ENCODE measurements around the gene CTBP2.

CTBP2 gene

DNA sequence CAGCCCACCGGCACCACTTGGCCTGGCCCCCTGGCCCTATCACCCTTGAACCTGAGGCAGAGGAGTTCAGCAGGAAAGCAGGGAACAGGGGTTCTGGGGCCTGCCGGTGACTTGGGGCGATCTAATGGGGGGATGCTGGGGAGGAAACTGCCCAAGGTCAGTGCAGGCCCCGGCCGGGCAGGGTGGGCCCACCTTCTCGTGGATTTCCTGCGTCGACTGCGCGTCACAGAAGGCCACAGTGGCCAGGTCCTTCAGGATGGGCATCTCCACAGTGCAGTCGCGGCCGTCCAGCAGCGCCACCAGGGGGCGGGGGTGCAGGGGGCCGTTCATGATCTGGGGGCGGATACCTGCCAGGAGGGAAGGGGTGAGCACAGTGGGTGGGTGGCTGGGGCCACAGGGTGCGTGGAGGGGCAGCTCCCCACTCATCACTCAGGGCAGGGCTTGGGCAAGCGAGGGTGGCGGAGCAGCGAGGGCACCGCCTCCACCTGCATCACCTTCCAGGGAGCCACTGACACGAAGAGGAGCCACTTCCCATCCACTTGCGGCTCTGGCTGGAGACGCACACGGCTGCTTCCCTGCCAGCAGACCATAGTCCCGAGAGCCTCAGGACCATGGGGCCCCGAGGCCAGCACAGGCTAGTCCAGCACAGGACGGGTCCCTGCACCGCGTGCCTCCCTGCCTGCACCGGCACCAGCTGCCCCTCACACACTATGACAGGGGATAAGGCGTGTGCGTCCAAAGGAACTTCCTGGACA, 157.0 kb downstream of the CTBP2 start:
- no peak for DNase-seq

DNA sequence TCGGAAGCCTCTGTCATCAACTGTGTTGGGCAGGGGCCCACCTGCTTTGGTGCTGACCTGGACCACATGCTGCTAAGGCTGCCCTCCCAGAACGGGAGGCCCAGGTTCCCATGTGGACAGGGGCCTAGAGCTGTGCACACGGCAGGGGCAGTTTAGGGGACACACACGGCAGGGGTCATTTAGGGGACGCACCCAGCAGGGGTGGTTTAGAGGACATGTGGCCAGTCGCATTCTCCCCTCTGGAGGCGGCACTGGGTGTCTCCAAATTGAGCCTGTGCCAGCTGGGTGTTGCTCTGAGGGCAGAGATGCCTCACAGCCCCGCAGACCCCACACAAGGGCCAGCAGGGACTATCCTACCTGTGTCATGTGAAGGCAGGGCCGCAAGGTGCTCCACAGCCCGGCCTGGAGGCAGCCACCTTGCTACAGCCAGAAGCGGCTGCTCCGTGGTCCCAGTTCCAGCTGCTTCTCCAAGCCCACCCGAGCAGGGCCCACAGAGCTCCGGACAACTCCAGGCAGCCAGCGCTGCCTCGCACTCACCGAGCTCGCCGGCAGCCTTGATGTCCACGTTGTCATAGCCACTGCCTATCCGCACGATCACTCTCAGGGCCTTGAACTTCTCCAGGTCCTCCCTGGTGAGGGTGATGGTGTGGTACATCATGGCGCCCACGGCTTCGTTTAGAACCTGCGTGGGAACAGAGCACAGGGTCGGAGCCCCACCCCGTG, 157.8 kb downstream of the CTBP2 start:
- DNase-seq, result no peak

DNA sequence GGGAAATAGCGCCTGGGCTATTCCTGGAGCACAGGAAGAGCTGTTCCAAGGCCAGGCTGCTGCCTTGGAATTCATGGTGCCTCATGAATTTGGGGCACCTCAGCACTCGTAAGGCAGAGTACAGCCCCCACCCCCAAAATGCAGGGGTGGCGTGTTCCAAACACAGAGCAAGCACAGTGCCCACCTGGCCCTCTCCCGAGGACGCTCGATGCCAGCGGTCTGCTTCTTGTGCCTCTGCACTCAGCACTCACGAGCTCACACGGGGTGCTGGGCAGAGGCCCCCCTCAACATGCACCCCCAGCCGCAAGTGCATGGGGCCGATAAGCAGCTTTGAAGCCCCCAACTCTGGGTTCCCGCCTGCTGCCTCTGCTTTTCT, 158.3 kb downstream of the CTBP2 start:
- no peak for DNase-seq

DNA sequence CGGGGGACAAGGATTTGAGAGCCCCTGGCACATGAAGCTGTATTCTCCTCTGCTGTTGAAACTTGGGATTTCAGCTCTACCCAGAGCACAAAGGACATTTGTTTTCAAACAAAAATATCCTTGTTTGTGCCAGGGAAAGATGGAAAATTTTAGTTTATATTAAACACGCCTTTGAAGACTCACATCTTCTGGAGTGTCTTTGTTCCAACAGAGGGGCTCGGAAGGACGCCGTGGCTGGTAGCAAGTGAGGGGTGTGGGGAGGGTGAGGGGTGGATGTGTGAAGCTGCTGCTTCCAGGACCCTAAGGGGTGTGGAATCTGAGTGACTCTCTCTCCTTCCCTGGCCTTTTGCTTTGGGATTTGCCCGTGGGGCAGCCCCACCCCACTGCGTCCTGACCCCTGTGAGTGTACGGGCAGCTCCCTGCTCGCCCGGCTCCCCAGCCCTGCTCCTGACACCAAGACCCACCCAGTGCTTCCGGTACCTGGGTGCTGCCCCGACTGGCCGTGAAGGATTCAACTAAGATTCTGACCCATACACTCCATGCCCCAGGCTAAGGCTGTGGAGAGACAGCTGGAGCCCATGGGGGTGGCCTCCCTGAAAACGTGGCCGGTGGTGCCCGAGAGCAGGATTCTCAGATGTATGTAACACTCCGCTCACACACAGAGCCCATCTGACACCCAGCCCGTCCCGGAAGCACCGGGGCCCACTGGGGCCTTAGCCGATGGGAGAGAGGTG, 158.9 kb downstream of the CTBP2 start:
- DNase-seq, result no peak

DNA sequence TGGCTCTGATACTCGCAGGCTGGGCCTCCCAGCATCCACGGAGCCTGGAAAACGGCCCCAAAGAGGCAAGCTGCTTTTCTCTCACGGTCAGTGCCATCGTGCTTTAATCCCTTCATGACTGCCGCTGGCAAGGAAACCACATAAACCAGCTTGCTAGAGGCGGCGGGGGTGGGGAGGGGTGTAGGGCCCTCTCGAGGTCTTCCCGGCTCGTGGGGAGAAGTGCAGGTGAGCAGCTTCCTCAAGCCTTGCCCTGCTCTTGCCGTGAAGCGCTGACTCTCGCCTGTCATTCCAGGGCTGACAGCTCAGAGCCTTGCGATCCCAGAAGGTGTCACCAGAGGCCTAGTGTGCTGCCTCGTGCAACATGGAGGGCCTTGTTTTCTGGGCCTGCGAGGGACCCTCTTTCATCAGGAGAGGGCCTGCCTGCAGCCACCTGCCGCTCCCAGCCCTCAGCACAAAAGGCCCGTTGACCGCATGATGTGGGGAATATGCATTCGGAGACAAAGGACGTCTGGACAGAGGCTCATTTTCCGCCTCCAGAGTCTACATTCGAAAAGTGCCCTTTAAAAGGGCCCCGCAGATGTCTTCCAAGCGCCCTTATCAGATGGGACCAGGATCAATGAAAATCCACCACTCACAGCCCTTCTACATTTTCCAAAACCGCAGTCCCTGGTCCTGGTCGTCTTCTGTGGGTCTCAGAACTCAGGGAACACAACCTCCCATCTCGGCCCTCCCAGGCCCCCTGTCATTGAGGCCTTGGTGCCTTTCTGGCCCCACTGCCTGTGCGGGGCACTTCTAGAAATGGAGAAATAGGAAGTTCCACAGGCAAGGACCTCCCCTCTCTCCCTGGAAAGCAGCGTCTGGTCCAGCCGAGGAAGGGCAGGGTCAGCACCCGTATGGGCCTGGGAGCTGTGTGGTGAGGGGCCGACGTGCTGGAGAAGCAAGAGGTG, 159.7 kb downstream of the CTBP2 start:
- DNase-seq, result no peak

DNA sequence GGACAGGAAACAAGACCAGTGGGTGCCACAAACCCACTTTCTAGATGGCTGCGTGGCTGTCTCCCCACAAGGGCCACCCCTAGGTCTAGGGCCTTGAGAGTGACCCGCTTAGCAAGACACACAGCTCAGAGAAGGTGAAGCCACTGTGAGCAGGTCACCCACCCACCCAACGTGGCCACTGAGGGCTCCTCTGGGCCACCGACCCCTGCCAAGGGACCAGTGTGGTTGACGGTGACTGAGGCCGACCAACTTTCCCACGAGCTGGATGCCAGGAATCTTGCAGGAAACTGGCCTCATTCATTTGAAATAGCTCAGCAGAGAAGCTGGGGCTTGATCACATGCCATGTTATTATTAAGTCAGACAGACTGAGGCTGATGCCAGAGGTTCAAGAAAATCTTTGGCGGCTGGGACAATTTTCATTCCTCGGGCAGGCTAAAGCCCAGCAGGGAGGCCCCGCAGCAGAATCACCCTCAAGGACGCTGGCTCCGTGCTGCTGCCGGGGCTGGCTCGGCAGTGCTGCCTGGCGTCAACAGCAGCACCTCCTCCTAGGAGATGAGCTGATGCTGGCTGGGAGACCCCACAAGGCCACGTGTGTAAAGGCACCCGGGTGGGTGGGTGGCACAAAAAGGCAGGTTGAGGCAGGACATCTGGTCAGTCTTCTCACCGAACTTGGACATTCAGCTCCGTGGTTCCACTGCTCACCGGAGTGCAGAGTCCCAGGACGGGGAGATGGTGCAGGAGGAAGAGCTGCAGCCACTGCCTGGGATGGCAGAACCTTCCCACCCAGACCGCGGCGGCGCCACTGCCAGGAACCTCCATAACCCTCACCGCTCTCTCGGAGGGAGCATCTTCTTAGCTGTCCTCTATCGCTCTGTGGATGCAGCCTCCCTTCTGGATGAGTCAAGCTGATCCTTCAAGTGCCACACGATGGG, 160.7 kb downstream of the CTBP2 start:
- no peak for DNase-seq

DNA sequence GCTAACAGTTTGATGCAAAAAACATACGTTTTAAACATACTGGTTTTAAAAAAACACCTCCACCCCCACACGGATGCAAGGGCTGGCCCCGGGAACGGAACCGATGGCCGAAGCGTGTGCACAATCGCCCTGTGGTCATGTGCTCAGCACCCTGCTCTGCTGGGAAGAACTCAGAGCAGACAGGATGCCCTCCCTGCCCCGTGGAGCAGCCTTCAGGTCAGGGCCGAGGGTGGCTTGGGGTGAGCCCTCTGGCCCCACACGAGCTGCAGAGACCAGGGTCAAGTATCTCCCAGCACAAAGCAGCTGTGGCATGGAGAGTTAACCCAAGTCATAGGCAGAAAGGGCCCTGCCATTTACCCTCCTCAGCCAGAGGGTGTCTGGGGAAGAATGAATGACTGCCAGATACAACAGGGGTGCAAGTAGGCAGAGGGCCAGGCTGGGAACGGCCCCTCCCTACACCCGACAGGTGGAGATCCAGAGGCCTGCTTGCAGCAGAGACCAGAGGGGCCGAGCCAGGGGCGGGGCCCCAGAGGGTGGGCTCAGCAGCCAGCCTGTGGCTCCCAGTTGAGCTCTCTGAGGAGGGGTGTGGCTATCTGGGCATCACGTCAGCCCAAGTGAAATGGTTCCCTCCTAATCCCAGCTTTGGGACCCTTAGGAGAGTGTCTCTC, 161.6 kb downstream of the CTBP2 start:
- no peak for DNase-seq

DNA sequence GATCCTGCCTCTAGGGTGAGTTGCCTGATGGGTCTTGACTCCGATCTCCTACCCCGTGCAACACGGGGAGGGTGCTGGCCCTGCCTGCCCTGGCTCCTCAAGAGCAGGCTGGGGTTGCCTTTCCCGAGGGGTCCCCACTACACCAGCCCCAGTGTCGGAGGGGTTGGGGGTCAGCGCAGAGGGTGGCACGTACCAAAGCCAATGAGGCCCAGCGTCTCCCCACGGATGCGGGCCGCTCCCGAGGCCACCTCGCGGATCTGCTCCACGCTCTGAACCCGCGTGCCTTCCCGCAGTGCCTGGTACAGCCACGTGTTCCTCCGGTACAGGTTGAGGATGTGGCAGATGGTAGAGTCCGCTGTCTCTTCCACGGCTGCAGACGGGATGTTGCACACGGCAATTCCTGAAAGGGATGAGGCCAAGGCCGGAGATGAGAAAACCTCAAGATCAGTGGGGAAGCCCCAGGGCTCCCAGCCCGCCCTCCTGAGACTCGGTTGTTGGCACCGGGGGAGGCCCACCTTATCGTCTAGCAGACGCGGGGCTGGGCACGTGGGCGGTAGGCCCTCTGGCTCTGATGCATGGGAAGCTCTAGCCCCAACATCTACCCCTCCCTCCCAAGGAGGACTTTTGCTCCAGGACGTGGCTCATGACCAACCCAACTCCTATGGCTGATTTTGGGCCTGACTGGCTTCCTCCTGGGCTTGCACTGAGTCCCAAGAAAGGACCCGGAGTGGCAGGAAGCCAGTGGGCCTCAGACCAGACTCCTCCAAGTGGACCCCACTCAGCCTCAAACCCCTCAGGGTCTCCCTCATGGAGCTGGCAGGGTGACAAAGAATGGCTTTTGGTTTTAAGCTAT, 162.4 kb downstream of the CTBP2 start:
- no peak for DNase-seq

DNA sequence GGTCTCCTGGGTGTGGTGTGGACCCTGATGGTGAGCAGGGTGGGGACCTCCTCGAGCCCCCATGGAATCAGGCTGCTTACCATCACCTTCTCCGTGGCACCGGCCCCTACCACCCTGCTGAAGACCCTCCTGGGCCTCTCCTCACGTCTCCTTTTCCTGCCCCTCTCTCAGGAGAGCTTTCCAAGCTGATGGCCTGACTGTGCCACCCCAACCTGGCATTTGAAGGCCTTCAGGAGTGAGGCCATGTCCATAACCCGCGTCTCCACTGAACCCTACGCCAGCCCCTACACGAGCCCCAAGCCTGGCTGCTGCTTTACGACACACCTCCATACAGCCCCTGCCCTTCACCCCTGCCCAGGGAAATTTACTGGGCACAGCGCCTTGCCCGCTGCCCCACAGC, 163.1 kb downstream of the CTBP2 start:
- no peak for DNase-seq

DNA sequence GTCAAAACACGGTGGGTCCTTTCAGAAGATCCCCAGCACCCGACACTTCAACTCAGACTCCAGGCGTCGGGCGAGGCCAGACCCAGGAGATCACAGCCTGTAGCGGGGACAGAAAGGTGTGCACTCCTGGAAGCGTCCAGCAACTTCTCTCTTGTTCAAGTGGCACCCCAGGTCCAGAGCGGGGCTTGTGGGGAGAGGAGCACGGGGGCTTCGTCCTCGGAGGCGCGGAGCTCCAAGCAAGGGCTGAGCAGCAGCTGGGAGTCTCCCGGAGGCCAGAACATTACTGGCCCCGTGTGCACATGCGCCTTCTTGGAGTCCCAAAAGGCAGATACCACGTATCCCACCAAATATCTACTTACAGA, 163.5 kb downstream of the CTBP2 start:
- DNase-seq, result no peak

DNA sequence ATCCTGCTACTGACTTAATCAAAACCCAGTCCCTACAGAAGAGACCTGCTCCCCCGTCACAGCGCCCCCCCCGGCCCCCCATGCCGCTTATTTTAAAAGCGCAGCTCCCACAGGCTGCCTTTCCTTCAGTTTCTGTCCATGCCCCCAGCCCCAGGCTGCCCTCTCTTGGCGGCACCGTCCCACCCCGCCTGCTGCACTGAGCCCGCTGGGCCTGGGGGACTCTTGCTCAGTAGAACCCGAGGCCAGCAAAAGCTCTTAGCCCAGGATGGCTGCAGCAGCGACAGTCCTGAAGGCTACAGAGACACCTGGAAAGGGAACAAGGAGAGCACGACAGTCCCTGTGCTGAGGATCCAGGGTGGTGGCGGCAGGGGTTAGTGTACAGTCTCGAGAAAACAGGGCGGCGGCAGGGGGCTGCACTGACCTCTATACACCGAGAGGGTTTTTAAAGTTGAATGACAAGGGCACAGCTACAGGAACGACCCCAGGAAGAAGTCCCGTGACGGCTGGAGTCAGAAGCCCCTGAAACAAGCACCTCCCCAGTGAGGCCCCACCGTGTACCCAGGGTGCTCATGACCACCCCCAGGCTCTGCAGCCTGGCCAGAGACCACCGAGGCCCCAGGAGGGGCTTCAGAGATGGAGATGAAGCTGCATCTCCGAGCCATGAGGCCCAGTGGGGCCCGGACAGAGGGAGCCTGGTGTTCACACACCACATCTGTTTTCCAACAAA, 164.1 kb downstream of the CTBP2 start:
- no peak for DNase-seq

DNA sequence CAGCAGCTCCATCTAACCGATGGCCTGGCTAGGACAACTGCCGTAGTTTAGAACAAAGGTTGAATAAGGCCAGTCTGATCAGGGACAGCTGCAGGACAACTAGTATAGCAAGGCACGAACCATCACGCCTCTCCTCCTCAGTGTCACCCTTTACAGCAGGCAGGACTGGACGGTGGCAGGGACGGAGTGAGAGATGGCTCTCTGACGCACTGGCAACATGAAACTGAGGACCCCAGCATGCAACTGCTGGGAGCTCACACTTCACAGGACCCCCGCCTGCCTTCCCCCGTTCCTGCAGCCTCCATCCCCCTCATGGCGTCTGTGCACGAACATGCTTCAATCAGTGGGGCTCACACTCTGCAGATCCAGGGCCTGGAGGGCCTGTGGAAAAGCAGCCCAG, 164.8 kb downstream of the CTBP2 start:
- no peak for DNase-seq

DNA sequence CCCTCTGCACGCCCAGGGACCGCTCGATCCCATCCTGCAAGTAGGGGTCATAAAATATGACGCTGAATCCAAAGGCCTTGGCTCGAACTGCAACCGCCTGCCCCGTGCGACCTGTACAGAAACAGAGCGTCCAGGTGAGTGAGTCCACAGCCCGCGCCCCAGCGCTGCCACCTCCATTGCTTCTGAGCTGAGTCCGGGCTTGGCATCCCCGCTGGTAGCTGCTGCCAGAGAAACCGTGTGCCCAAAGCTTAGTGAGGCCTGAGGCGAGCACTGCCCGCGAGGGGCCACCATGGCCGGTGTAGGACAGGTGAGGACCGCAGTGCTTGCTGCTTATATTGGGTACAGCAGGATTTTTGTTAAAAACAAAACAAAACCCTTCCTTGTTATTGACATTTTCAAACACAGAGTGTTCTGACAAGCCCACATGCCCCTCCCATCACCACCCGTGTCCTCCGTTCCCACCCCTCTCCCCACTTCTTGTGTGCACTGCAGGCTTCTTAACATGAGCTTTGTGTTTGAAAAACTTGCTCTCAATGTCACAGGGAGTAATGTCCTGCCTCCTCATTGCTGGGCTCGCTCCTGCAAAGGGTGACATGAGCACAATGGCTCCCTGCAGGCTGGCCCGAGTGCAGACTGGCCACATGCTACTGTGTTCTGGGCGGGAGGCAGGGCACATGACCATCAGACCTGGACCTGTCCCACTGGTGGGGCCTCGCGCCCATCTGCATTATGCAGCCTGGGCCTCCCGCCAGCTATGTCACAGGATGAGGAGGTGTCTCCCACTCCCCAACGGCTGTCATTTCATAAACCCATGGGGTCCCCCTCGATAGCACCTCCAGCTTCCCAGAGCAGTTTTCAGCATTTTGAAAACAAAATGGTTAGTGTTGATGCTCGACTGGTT, 165.5 kb downstream of the CTBP2 start:
- no peak for DNase-seq

DNA sequence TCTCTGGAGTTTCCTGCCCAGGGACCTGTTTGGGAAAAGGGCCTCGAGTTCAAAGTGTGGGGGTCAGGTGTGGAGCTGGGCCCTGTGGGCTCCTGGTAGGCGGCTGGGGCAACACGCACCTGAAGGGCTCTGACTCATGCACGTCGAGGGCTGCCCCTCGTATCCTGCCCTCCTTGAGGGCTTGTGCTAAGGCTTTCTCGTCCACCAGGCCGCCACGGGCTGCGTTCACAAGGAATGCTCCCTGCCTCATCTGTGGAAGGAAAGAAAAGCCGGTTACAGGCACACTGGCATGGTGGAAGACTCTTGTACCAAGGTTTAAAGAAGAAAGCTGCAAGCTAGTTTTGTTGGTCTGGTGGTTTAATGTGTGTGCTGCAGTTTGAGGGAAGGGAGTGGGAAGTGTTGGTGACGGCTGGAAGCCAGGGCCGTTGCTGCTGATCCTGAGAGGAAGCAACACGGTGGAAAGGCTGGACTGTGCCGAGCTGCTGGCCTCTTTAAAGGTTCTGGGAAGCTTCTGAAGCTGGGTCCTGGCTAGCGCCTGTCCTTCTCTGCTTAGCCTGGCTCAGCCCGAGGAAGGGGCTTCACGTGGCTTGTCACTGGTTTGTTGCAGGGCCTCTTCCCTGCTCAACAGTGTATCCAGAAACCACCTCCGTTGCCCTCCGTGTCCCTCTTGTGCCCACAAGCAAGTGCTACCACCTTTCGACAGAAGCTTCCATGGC, 166.5 kb downstream of the CTBP2 start:
- DNase-seq, result no peak

DNA sequence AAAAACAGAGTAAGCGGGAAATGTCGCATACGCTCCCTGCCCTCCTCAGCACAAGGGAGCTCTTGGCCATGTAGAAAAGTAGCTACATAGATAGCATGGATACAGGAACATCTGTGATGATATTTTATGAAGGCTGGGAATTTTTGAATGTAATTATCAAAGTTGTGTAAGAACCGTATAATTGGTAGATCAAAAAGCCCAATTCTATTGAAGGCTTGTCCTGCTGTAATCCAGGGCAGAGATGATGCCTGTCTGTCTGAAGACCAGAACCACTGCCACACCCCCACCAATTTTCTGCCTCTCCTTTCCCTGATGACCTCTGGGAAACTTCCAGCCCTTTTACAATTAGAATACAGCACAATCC, 167.0 kb downstream of the CTBP2 start:
- no peak for DNase-seq

DNA sequence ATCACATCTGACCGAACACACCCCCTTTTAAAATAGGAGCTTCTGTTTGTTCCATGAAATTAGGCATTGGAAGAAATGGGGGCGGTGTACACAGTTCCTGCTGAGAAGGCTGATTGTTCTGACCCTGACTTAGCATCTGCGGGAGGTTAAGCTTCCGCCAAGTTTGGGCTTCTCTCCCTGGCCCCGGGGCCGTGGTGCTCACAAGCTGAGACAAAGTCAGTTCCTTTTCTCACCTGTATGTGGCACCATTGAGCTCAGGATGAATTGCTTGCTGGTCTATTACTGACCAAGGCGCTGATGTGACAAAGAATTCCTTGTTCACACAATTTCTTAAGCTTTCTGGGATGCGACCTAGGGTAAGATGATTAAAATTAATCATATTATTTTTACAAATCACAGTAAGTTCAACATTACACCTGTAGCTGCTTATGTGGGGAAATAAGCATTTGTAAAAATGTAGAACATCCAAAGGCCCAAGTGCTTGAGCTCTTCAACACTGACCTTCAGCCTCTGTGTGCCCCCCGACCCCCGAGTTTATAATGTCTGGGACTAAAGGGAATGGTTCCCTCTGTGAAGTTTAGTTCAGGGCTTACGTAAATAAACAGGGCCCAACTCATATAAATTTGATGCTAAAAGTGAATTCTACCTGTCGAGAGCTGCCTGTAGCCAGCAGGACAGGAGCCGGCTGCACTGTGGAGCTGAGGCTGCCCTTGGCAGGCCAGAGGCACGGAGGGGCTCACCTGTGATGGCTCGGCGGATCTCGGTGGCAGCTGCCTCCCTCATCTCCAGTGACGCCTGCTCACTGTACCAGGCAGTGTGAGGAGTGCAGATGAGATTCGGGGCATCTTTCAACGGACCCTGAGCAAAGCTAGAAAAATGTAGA, 167.7 kb downstream of the CTBP2 start:
- DNase-seq, result no peak

DNA sequence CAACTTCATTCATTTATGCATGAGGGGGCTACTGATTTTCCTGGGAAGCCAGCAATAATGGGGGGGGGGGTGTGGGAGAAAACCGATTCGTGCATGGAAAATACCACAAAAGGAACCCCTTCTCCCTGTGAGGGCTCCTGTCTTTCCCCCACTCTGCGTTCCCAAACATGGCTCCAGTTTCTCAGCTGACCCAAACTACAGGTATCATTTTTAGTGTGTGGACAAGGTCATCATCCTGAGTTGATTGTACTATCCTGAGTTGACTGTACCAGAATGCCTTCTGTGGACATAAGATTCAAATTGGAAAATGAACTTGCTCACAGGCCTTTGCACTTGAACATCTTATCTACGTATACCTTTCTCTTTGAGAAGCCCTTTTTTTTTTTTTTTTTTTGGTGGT, 168.5 kb downstream of the CTBP2 start:
- no peak for DNase-seq
